MCF 10A (cell line): ENCODE measurements around the gene MYO16. TPM values are rescaled to one million over a fixed set of nuclear protein-coding genes. Genes with fewer than 3 reads are reported as not detected.

ENCODE experiments used
- BruUV-seq: library from RNA; stranded (reverse); fragments of 400-500 nt; replicated peaks from 2 replicates; lab custom pipeline; 2021; lab: Mats Ljungman, UMichigan
- CTCF ChIA-PET: fragments of 300-600 bp; sonication (Branson Sonifier 250); formaldehyde crosslinking; extraction: SDS; loops from one replicate; lab custom pipeline; 2021; ENCODE audit warnings: antibody characterized with exemption, inconsistent platforms; lab: Yijun Ruan, JAX
- POLR2A ChIA-PET: fragments of 300-600, 350-650 bp; sonication (Branson Sonifier 250); formaldehyde crosslinking; extraction: SDS; loops from one replicate; lab custom pipeline; 2020; ENCODE audit warnings: antibody characterized with exemption, inconsistent platforms; lab: Yijun Ruan, JAX
- DNase-seq: peaks from one replicate; pipeline ENCODE4 v3.0.0-alpha.2; 2018; ENCODE audit not compliant: unreplicated experiment
- H3K27ac Mint-ChIP-seq: one replicate; pipeline ENCODE4 v1.8.0; 2022; ENCODE audit warnings: mild to moderate bottlenecking, low read depth, mixed read lengths; ENCODE audit not compliant: unreplicated experiment
- H3K27me3 Mint-ChIP-seq: one replicate; pipeline ENCODE4 v1.8.0; 2022; ENCODE audit warnings: mixed read lengths; ENCODE audit not compliant: insufficient read depth, unreplicated experiment
- H3K36me3 Mint-ChIP-seq: one replicate; pipeline ENCODE4 v1.8.0; 2022; ENCODE audit warnings: mild to moderate bottlenecking, moderate library complexity, mixed read lengths; ENCODE audit not compliant: insufficient read depth, unreplicated experiment
- H3K4me1 Mint-ChIP-seq: one replicate; pipeline ENCODE4 v1.8.0; 2022; ENCODE audit warnings: mixed read lengths; ENCODE audit not compliant: insufficient read depth, unreplicated experiment
- H3K4me3 Mint-ChIP-seq: one replicate; pipeline ENCODE4 v1.8.0; 2022; ENCODE audit warnings: mild to moderate bottlenecking, moderate library complexity, mixed read lengths; ENCODE audit not compliant: unreplicated experiment
- H3K9me3 Mint-ChIP-seq: one replicate; pipeline ENCODE4 v1.8.0; 2022; ENCODE audit warnings: mixed read lengths; ENCODE audit not compliant: unreplicated experiment
- intact Hi-C: fragments of 100-400 bp; cut with micrococcal nuclease; formaldehyde crosslinking; loops from 2 replicates; pipeline ENCODE4 v1.14.1; 2022
- total RNA-seq: library from RNA; stranded (reverse); gene quantifications from 2 replicates; pipeline ENCODE4 v1.2.3, GENCODE V29; 2022
- TF ChIP-seq, protein P1 (sequence below): fragments of 200-600 bp; IDR thresholded peaks from one replicate; pipeline ENCODE4 v1.8.0; 2022; ENCODE audit warnings: antibody characterized with exemption, mild to moderate bottlenecking; ENCODE audit not compliant: unreplicated experiment

MYO16 gene
- total RNA-seq, 1 experiment from 2014 or later = not detected

DNA sequence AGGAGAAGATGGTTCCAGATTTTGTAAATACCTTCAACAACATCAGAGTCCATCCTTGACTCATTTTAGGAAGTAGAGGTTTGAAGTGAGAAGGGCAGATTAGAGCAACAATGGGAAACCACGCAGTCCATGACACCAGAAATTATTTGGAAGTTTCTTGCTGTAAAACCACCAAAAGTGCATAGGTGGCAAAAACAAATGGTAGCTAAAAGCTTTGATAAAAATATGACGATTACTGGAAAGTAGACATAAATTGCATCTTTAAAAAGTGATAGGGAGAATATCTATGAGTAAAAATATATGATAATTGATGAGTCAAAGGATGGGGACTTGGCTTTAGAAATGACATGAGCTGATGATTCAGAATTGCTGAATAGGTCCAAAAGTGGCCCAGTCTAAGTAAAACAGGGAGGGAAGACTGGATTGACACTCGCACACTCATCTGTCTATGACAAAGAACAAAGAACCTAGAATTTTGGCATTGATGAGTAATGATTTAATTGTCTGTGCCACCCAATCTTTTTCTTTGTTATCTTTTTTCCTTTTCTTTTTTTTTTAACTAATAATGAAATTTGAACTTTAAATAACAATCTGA is 472.2 kb downstream of the MYO16 start:
- no peak for DNase-seq
- intact Hi-C loops = no loop called here
- Mint-ChIP-seq H3K4me1 (no peaks in the 10 kb centered on the region), H3K27ac (no peak overlapping the region), H3K9me3 (no peaks in the 10 kb centered on the region), H3K27me3 (no peaks in the 10 kb centered on the region), H3K36me3 (no peaks in the 10 kb centered on the region), H3K4me3 (no peak overlapping the region)
- ChIA-PET POLR2A (no interaction called here), CTCF (no interaction called here)
- TF ChIP-seq, protein P1, sequence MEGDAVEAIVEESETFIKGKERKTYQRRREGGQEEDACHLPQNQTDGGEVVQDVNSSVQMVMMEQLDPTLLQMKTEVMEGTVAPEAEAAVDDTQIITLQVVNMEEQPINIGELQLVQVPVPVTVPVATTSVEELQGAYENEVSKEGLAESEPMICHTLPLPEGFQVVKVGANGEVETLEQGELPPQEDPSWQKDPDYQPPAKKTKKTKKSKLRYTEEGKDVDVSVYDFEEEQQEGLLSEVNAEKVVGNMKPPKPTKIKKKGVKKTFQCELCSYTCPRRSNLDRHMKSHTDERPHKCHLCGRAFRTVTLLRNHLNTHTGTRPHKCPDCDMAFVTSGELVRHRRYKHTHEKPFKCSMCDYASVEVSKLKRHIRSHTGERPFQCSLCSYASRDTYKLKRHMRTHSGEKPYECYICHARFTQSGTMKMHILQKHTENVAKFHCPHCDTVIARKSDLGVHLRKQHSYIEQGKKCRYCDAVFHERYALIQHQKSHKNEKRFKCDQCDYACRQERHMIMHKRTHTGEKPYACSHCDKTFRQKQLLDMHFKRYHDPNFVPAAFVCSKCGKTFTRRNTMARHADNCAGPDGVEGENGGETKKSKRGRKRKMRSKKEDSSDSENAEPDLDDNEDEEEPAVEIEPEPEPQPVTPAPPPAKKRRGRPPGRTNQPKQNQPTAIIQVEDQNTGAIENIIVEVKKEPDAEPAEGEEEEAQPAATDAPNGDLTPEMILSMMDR = no peak
- no TSS peak for BruUV-seq

DNA sequence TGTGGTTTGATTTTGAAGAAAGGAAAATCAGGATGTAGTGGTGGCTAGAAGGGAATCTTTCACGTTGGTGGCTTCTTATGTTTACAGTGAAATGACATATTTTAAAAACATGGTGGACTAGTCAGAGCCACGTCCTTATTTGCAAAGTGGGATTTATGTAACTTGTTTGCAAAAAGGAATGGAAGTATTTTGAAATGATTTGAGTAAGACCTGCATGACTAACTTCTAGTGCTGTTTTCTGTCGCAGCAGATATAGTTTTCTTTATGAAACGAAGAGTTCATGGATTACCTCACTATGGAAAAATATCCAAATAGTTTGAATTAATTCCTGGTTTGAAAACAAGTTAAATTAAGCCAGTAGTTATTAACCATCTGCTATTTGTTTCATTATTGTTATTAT is 476.5 kb downstream of the MYO16 start:
- Mint-ChIP-seq H3K27ac (no peak overlapping the region), H3K4me3 (no peak overlapping the region), H3K36me3 (no peaks in the 10 kb centered on the region), H3K9me3 (no peaks in the 10 kb centered on the region), H3K27me3 (no peaks in the 10 kb centered on the region), H3K4me1 (no peaks in the 10 kb centered on the region)
- intact Hi-C loops = no loop called here
- ChIA-PET CTCF (no interaction called here), POLR2A (no interaction called here)
- DNase-seq = no peak
- TF ChIP-seq, protein P1 = no peak
- BruUV-seq = no TSS peak

DNA sequence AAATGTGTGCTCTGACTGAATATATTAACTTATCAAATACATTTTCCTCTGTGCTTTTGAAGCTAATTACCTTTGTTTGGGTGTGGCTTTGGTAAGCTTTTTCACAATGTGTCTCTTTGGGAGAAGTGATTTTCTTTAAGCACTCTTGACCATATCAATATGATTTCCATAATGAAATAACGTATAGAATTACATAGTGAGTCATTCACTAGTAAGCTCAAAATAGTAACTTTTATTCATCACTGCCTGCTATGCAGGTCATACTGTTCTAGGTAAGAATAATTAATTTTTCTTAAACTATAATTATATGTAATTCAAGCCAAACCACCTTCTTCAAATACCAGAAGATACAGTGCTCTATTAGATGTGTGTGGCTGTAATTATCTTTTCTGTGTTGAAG is 480.7 kb downstream of the MYO16 start:
- BruUV-seq = no TSS peak
- intact Hi-C loops = no loop called here
- Mint-ChIP-seq H3K9me3 (no peaks in the 10 kb centered on the region), H3K27me3 (no peaks in the 10 kb centered on the region), H3K36me3 (no peaks in the 10 kb centered on the region), H3K4me3 (no peak overlapping the region), H3K27ac (no peak overlapping the region), H3K4me1 (peaks cover 5% of the 10 kb centered on the region)
- POLR2A ChIA-PET = interaction anchor here (1.3 kb wide), 1 partner anchor 22 kb away, joined by 3 read pairs; no protein-coding TSS in a partner anchor
- TF ChIP-seq, protein P1 = no peak
- CTCF ChIA-PET = no interaction called here
- DNase-seq = no peak

DNA sequence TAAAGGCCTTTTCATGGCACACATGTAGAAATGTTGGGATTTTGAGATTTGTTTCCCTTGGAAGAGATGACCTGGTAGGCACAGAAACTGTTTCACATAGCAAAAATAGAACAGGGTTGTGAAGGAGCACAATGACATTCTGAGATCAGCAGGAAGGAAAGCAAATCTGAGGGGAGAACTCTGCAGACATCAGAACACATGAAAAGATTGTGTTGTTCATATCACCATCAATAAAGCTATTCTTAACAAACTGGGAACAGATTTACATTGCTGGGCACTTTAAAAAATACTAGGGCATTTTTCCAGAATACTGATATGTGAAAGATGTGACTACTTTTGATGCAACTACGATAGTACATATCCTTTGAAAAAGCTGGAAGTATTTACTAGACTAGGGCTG is 481.7 kb downstream of the MYO16 start:
- TF ChIP-seq, protein P1 = no peak
- H3K36me3 Mint-ChIP-seq = no peaks in the 10 kb centered on the region
- H3K27me3 Mint-ChIP-seq = no peaks in the 10 kb centered on the region
- H3K4me3 Mint-ChIP-seq = no peak overlapping the region
- H3K9me3 Mint-ChIP-seq = no peaks in the 10 kb centered on the region
- no peak for DNase-seq
- intact Hi-C loops = no loop called here
- peaks cover 5% of the 10 kb centered on the region for H3K4me1 Mint-ChIP-seq
- no peak overlapping the region for H3K27ac Mint-ChIP-seq
- CTCF ChIA-PET = interaction anchor here (0.7 kb wide), 1 partner anchor 322 kb away, joined by 6 read pairs; no protein-coding TSS in a partner anchor
- POLR2A ChIA-PET = no interaction called here
- BruUV-seq = no TSS peak
